ENCODE data around the gene ADRB2. TPM values are rescaled to one million over a fixed set of nuclear protein-coding genes. Genes with fewer than 3 reads are reported as not detected.
"Not testable (repeated sequence)": the region's sequence is repeated elsewhere in the genome, so short reads cannot be mapped to it uniquely, and the experiment has no call there.

Gene ADRB2
- total RNA-seq, 1 experiment from 2014 or later = 0.08 TPM

- H3K4me3 ChIP-seq = no peak overlapping the region
- H3K27ac ChIP-seq = no peak overlapping the region
- no peaks in the 10 kb centered on the region for H3K4me1 ChIP-seq
- no peak for DNase-seq
- no peaks in the 10 kb centered on the region for H3K27me3 ChIP-seq
- no peaks in the 10 kb centered on the region for H3K9me3 ChIP-seq (replicated peaks)
- H3K36me3 ChIP-seq = no peaks in the 10 kb centered on the region
Measured at GRCh38 chr5:148866024-148866423, 39.6 kb downstream of the ADRB2 start.

GRCh38 chr5:148873120-148873519 is 46.7 kb downstream of the ADRB2 start:
- Histone ChIP-seq H3K36me3 (no peaks in the 10 kb centered on the region), H3K4me1 (no peaks in the 10 kb centered on the region), H3K9me3 (replicated peaks) (no peaks in the 10 kb centered on the region), H3K4me3 (no peak overlapping the region), H3K27ac (no peak overlapping the region), H3K27me3 (peaks cover 4% of the 10 kb centered on the region)
- DNase-seq = no peak

GRCh38 chr5:148873690-148874485 is 47.5 kb downstream of the ADRB2 start:
- DNase-seq = no peak
- H3K4me1 ChIP-seq = no peaks in the 10 kb centered on the region
- H3K36me3 ChIP-seq = no peaks in the 10 kb centered on the region
- H3K27me3 ChIP-seq = peaks cover 4% of the 10 kb centered on the region
- H3K9me3 ChIP-seq (replicated peaks) = no peaks in the 10 kb centered on the region
- no peak overlapping the region for H3K27ac ChIP-seq
- no peak overlapping the region for H3K4me3 ChIP-seq

- no peak for DNase-seq
- no peaks in the 10 kb centered on the region for H3K4me1 ChIP-seq
- H3K27me3 ChIP-seq = peaks cover 4% of the 10 kb centered on the region
- H3K36me3 ChIP-seq = no peaks in the 10 kb centered on the region
- no peak overlapping the region for H3K4me3 ChIP-seq
- H3K27ac ChIP-seq = no peak overlapping the region
- H3K9me3 ChIP-seq (replicated peaks) = no peaks in the 10 kb centered on the region
Measured at GRCh38 chr5:148875205-148875875, 48.9 kb downstream of the ADRB2 start.

GRCh38 chr5:148877436-148877835 is 51.0 kb downstream of the ADRB2 start:
- H3K4me1 ChIP-seq; H3K4me3 ChIP-seq; H3K27ac ChIP-seq; H3K27me3 ChIP-seq; H3K36me3 ChIP-seq; DNase-seq; H3K9me3 ChIP-seq (replicated peaks): not testable (repeated sequence)

Other genes starting within 250 kb of the ADRB2 start
- gene HTR4, start 172.1 kb upstream of the ADRB2 start, total RNA-seq (2014; rRNA removed; shearing (Covaris generic)) = 0.06 TPM in 1 of 2 replicates, not detected in the other
- 11.8 and 14.1 TPM in 2 replicates for gene SH3TC2, start 236.5 kb downstream of the ADRB2 start, total RNA-seq (2014; rRNA removed; shearing (Covaris generic))